ENCODE measurements around the gene INPP5F. TPM values are rescaled to one million over a fixed set of nuclear protein-coding genes. Genes with fewer than 3 reads are reported as not detected.

The INPP5F gene
- total and polyA plus RNA-seq, 2 donors (not counting 1 experiment from before 2014, with no cell fraction given) = 11.2 to 37.5 TPM

- Histone ChIP-seq H3K27ac (ENCODE audit: low read length in 2 of 2) (no peak overlapping the region), H3K79me2 (ENCODE audit: control insufficient read depth, insufficient read depth, low read length) (peaks cover 44% of the 10 kb centered on the region), H3K4me1 (ENCODE audit: control insufficient read depth in 2 of 2, insufficient read depth in 2 of 2, low read length in 2 of 2) (no peaks in the 10 kb centered on the region), H3K9me3 (ENCODE audit: control extremely low read depth in 1 of 3, control insufficient read depth in 2 of 3, insufficient read depth in 1 of 3, low read length in 2 of 3) (no peaks in the 10 kb centered on the region), H3K4me3 (ENCODE audit: control extremely low read depth in 1 of 5, extremely low read depth in 1 of 5, insufficient read depth in 1 of 5, low read depth in 2 of 5, low read length in 4 of 5) (no peak overlapping the region), H3K9ac (ENCODE audit: low read length) (no peak overlapping the region), H4K20me1 (ENCODE audit: control insufficient read depth, insufficient read depth, low read length, poor library complexity, severe bottlenecking) (peaks cover 6% of the 10 kb centered on the region), H3K36me3 (replicated peaks in 1 of 2; ENCODE audit: control extremely low read depth in 1 of 2, control insufficient read depth in 1 of 2, extremely low read depth in 1 of 2, insufficient read depth in 2 of 2, low read length in 1 of 2) (peaks cover 0 to 23% of the 10 kb centered on the region in 2 experiments), H2AFZ (ENCODE audit: insufficient read depth, low read depth, low read length, poor library complexity, severe bottlenecking) (no peak overlapping the region), H3K27me3 (replicated peaks in 1 of 4; ENCODE audit: control extremely low read depth in 1 of 4, control insufficient read depth in 3 of 4, insufficient read depth in 4 of 4, low read length in 3 of 4) (no peaks in the 10 kb centered on the region), H3K4me2 (replicated peaks; ENCODE audit: low read depth, low read length, poor library complexity, severe bottlenecking) (no peak overlapping the region)
- WGBS (ENCODE audit: insufficient coverage) = 100% methylated on average over 2 of the region's 5 CpGs
- ATAC-seq (ENCODE audit: low read depth) = no peak
- no peak for TF ChIP-seq EZH2 (IDR thresholded peaks at IDR 0.05; ENCODE audit: borderline replicate concordance, insufficient read depth, low read depth, low read length, poor library complexity, severe bottlenecking)
- no peak for TF ChIP-seq CTCF (IDR thresholded peaks at IDR 0.05)
- ChIA-PET CTCF (interaction anchor here (0.6 to 1.7 kb wide), 5 partner anchors 13 to 270 kb away, joined by 3 to 4 read pairs (median 3); no protein-coding TSS in a partner anchor), POLR2A (no interaction called here)
- Mint-ChIP-seq H3K27me3 (no peaks in the 10 kb centered on the region), H3K4me3 (no peak overlapping the region), H3K9me3 (ENCODE audit: insufficient read depth) (no peaks in the 10 kb centered on the region), H3K4me1 (peaks cover 9% of the 10 kb centered on the region), H3K27ac (no peak overlapping the region)
- intact Hi-C loops (cut with micrococcal nuclease) = loop anchor here (10.0 kb wide), 2 partner anchors 46 to 976 kb away; no protein-coding TSS in a partner anchor
- DNase-seq = no peak
Measured at GRCh38 chr10:119758448-119759195, 32.8 kb downstream of the INPP5F start.

- no peaks in the 10 kb centered on the region for H3K9me3 Mint-ChIP-seq (ENCODE audit: insufficient read depth)
- Histone ChIP-seq H3K4me1 (ENCODE audit: control insufficient read depth in 2 of 2, insufficient read depth in 2 of 2, low read length in 2 of 2) (no peaks in the 10 kb centered on the region), H3K27ac (ENCODE audit: low read length in 2 of 2) (no peak overlapping the region), H3K4me2 (replicated peaks; ENCODE audit: low read depth, low read length, poor library complexity, severe bottlenecking) (no peak overlapping the region), H3K9me3 (ENCODE audit: control extremely low read depth in 1 of 3, control insufficient read depth in 2 of 3, insufficient read depth in 1 of 3, low read length in 2 of 3) (no peaks in the 10 kb centered on the region), H3K36me3 (replicated peaks in 1 of 2; ENCODE audit: control extremely low read depth in 1 of 2, control insufficient read depth in 1 of 2, extremely low read depth in 1 of 2, insufficient read depth in 2 of 2, low read length in 1 of 2) (peaks cover 0 to 27% of the 10 kb centered on the region in 2 experiments), H3K79me2 (ENCODE audit: control insufficient read depth, insufficient read depth, low read length) (peaks cover 32% of the 10 kb centered on the region), H3K9ac (ENCODE audit: low read length) (no peak overlapping the region), H3K4me3 (ENCODE audit: control extremely low read depth in 1 of 5, extremely low read depth in 1 of 5, insufficient read depth in 1 of 5, low read depth in 2 of 5, low read length in 4 of 5) (no peak overlapping the region), H3K27me3 (replicated peaks in 1 of 4; ENCODE audit: control extremely low read depth in 1 of 4, control insufficient read depth in 3 of 4, insufficient read depth in 4 of 4, low read length in 3 of 4) (no peaks in the 10 kb centered on the region), H2AFZ (ENCODE audit: insufficient read depth, low read depth, low read length, poor library complexity, severe bottlenecking) (no peak overlapping the region), H4K20me1 (ENCODE audit: control insufficient read depth, insufficient read depth, low read length, poor library complexity, severe bottlenecking) (peaks cover 3% of the 10 kb centered on the region)
- CTCF ChIA-PET = interaction anchor here (0.6 to 2.0 kb wide), 3 partner anchors 9 to 56 kb away, joined by 3 to 7 read pairs (median 3); no protein-coding TSS in a partner anchor
- no peak overlapping the region for H3K4me3 Mint-ChIP-seq
- POLR2A ChIA-PET = no interaction called here
- ATAC-seq (ENCODE audit: low read depth) (no peak), DNase-seq (no peak)
- TF ChIP-seq EZH2 (IDR thresholded peaks at IDR 0.05; ENCODE audit: borderline replicate concordance, insufficient read depth, low read depth, low read length, poor library complexity, severe bottlenecking) (no peak), CTCF (IDR thresholded peaks at IDR 0.05) (no peak)
- peaks cover 9% of the 10 kb centered on the region for H3K4me1 Mint-ChIP-seq
- no peak overlapping the region for H3K27ac Mint-ChIP-seq
- WGBS (ENCODE audit: insufficient coverage) = 93% methylated on average over 3 of the region's 5 CpGs
- H3K27me3 Mint-ChIP-seq = no peaks in the 10 kb centered on the region
- intact Hi-C loops (cut with micrococcal nuclease) = loop anchor here (10.0 kb wide), 2 partner anchors 45 to 975 kb away; no protein-coding TSS in a partner anchor
Measured at GRCh38 chr10:119759832-119760231, 34.0 kb downstream of the INPP5F start.

All from B cell (primary cell).